ENCODE data around the gene FUZ.

GRCh38 chr19:49827034-49827433 lies 13.9 kb upstream of the FUZ start:
- TF ChIP-seq CTCF (IDR thresholded peaks at IDR 0.05 in 8 of 11, conservative IDR thresholded peaks at IDR 0.05 in 3 of 11) (no peak), POLR2A (IDR thresholded peaks at IDR 0.05) (no peak)
